Endothelial cell of umbilical vein (primary cell): ENCODE results near the gene RANBP3. TPM values are rescaled to one million over a fixed set of nuclear protein-coding genes. Genes with fewer than 3 reads are reported as not detected.

Experiments used
- BruUV-seq: library from RNA; stranded (reverse); fragments of 400-500 nt; replicated peaks from 2 replicates; lab custom pipeline; 2021; lab: Mats Ljungman, UMichigan
- CTCF ChIA-PET: fragments of 300-600, 350-600 bp; sonication (Branson Sonifier 250); formaldehyde crosslinking; loops from one replicate; lab custom pipeline; 2021; ENCODE audit warnings: antibody characterized with exemption, inconsistent platforms; lab: Charles Lee
- POLR2A ChIA-PET: fragments of 300-600, 350-600 bp; sonication (Branson Sonifier 250); formaldehyde crosslinking; loops from one replicate; lab custom pipeline; 2021; ENCODE audit warnings: antibody characterized with exemption, inconsistent platforms; lab: Charles Lee
- DNase-seq: peaks from one replicate; pipeline ENCODE4 v3.0.0-alpha.2; 2011; ENCODE audit warnings: low read depth, low spot score
- FAIRE-seq: peaks from 2 replicates; lab custom pipeline; 2011; peaks lifted over from hg19 to GRCh38; lab: Jason Lieb, UNC
- H2AFZ ChIP-seq: 2 replicates; pipeline ENCODE4 v1.6.0; 2012; ENCODE audit warnings: low read depth, low read length, control low read depth, inconsistent platforms
- H3K27ac ChIP-seq: 2 replicates; pipeline ENCODE4 v1.5.1; 2011; ENCODE audit warnings: low read depth, mild to moderate bottlenecking, control low read depth, low read length, moderate library complexity; ENCODE audit not compliant: insufficient read depth
- H3K27me3 ChIP-seq, 2 experiments: 2 replicates each; pipeline versions ENCODE4 v1.6.0 to v1.6.1; 2011; ENCODE audit warnings: low read length in 2 of 2, mixed read lengths in 1 of 2; ENCODE audit not compliant: control insufficient read depth in 2 of 2, insufficient read depth in 2 of 2
- H3K36me3 ChIP-seq, 2 experiments: 2 replicates in 1 of 2; 3 replicates in 1 of 2; pipeline ENCODE4 v1.5.1; 2011; ENCODE audit warnings: low read length in 2 of 2, mild to moderate bottlenecking in 1 of 2, moderate library complexity in 1 of 2; ENCODE audit not compliant: control insufficient read depth in 2 of 2, insufficient read depth in 2 of 2; ENCODE audit errors: extremely low read depth in 1 of 2
- H3K4me1 ChIP-seq: 3 replicates; pipeline ENCODE4 v1.5.1; 2011; ENCODE audit warnings: mild to moderate bottlenecking, low read length; ENCODE audit not compliant: control insufficient read depth, insufficient read depth; ENCODE audit errors: extremely low read depth
- H3K4me2 ChIP-seq: 2 replicates; pipeline ENCODE4 v1.6.1; 2011; ENCODE audit warnings: low read length, control low read depth, mixed read lengths; ENCODE audit not compliant: insufficient read depth
- H3K4me3 ChIP-seq, 3 experiments: fragments of 200-600 bp in 1 of 3; sonication (generic), shearing (Covaris generic) in 1 of 3; replicated peaks in 1 of 3; 2 replicates each; pipeline ENCODE4 v1.5.1; 2011 to 2016; ENCODE audit warnings: control low read depth in 3 of 3, low read length in 3 of 3, mild to moderate bottlenecking in 2 of 3, inconsistent platforms in 1 of 3, low read depth in 1 of 3, moderate library complexity in 1 of 3; ENCODE audit not compliant: insufficient read depth in 1 of 3
- H3K79me2 ChIP-seq: 2 replicates; pipeline ENCODE4 v1.6.0; 2012; ENCODE audit warnings: low read length, inconsistent platforms; ENCODE audit not compliant: control insufficient read depth, insufficient read depth
- H3K9ac ChIP-seq: replicated peaks from 2 replicates; pipeline ENCODE3; 2011; ENCODE audit warnings: low read length, control low read depth; ENCODE audit not compliant: insufficient read depth; ENCODE audit errors: extremely low read depth
- H3K9me1 ChIP-seq: replicated peaks from 3 replicates; pipeline ENCODE4 v1.6.0; 2011; ENCODE audit warnings: mild to moderate bottlenecking, low read length; ENCODE audit not compliant: control insufficient read depth, insufficient read depth; ENCODE audit errors: extremely low read depth
- H3K9me3 ChIP-seq: replicated peaks from 2 replicates; pipeline ENCODE4 v1.5.1; 2012; ENCODE audit warnings: low read length, inconsistent platforms; ENCODE audit not compliant: control insufficient read depth, insufficient read depth
- H4K20me1 ChIP-seq: replicated peaks from 2 replicates; pipeline ENCODE3; 2011; ENCODE audit warnings: mild to moderate bottlenecking, low read length; ENCODE audit not compliant: control insufficient read depth, insufficient read depth; ENCODE audit errors: extremely low read depth
- CTCF ChIP-seq, 2 donors: IDR thresholded peaks; 1 replicate in 1 of 2; 2 replicates in 1 of 2; pipeline ENCODE4 v1.5.1; 2011; ENCODE audit warnings: low read length in 2 of 2, mild to moderate bottlenecking in 2 of 2, moderate library complexity in 2 of 2, control low read depth in 1 of 2, inconsistent platforms in 1 of 2, low read depth in 1 of 2; ENCODE audit not compliant: insufficient read depth in 1 of 2; ENCODE audit errors: extremely low read depth in 1 of 2
- EZH2 ChIP-seq: IDR thresholded peaks from 2 replicates; pipeline ENCODE4 v1.6.1; 2012; ENCODE audit warnings: borderline replicate concordance, low read depth, mild to moderate bottlenecking, moderate library complexity, low read length, inconsistent platforms; ENCODE audit not compliant: severe bottlenecking
- FOS ChIP-seq: IDR thresholded peaks from 2 replicates; pipeline ENCODE4 v1.6.1; 2011; ENCODE audit warnings: mild to moderate bottlenecking, low read length, moderate library complexity, borderline replicate concordance; ENCODE audit not compliant: insufficient read depth
- GATA2 ChIP-seq: IDR thresholded peaks from 2 replicates; pipeline ENCODE4 v1.7.0; 2011; ENCODE audit warnings: low read depth, mild to moderate bottlenecking, moderate library complexity, mixed read lengths, low read length; ENCODE audit not compliant: insufficient read length, insufficient read depth
- JUN ChIP-seq: IDR thresholded peaks from 2 replicates; pipeline ENCODE4 v1.6.1; 2011; ENCODE audit warnings: borderline replicate concordance, low read depth; ENCODE audit not compliant: insufficient read length, insufficient read depth
- MAX ChIP-seq: IDR thresholded peaks from 2 replicates; pipeline ENCODE4 v1.6.1; 2011; ENCODE audit not compliant: insufficient read depth, insufficient read length
- MYC ChIP-seq: IDR thresholded peaks from one replicate; pipeline ENCODE4 v1.6.1; 2011; ENCODE audit warnings: mild to moderate bottlenecking, low read depth, low read length
- POLR2A ChIP-seq: IDR thresholded peaks from 2 replicates; pipeline ENCODE4 v1.6.1; 2012; ENCODE audit warnings: low read depth, mild to moderate bottlenecking, control low read depth, low read length
- POLR2AphosphoS5 ChIP-seq: IDR thresholded peaks from 2 replicates; pipeline ENCODE4 v1.6.1; 2012; ENCODE audit warnings: low read depth, mild to moderate bottlenecking, control low read depth, low read length, moderate library complexity; ENCODE audit not compliant: insufficient read depth
- dilution Hi-C: fragments of 300-500 bp; cut with MboI; formaldehyde crosslinking; loops from one replicate; pipeline ENCODE4 v1.15.0; 2019; ENCODE audit warnings: low sequenced_read_pairs; ENCODE audit not compliant: extremely low pct_ligation_motif_present
- intact Hi-C: fragments of 100-400 bp; cut with micrococcal nuclease; formaldehyde crosslinking; loops from one replicate; pipeline ENCODE4 v1.10.0; 2022
- polyA plus RNA-seq, 4 experiments: library from polyadenylated mRNA; depleted of rRNA in 3 of 4; stranded (reverse) in 3 of 4; unstranded in 1 of 4; fragments of >200 nt; gene quantifications; 2 replicates each; pipeline versions ENCODE4 v1.2.1 to v1.2.3, GENCODE V29; 2011 to 2012; ENCODE audit warnings: missing spikeins in 1 of 4
- total RNA-seq: library from RNA; stranded (reverse); gene quantifications from 2 replicates; pipeline ENCODE4 v1.2.3, GENCODE V29; 2021

The RANBP3 gene
- total and polyA plus RNA-seq, 2 donors (not counting 3 experiments of a cell fraction or from before 2014, with no cell fraction given): 72.3 to 85.3 TPM

GRCh38 chr19:5947435-5947834 lies 30.5 kb downstream of the RANBP3 start:
- DNase-seq: no peak
- Histone ChIP-seq H3K9ac (no peak overlapping the region), H3K27me3 (no peaks in the 10 kb centered on the region), H3K9me1 (no peaks in the 10 kb centered on the region), H3K4me2 (no peak overlapping the region), H3K4me1 (peaks cover 15% of the 10 kb centered on the region), H3K79me2 (peaks cover 43% of the 10 kb centered on the region), H3K36me3 (peaks cover 0 to 10% of the 10 kb centered on the region in 2 experiments), H3K9me3 (no peaks in the 10 kb centered on the region), H3K4me3 (no peak overlapping the region), H3K27ac (no peak overlapping the region), H4K20me1 (no peaks in the 10 kb centered on the region), H2AFZ (no peak overlapping the region)
- ChIA-PET CTCF (interaction anchor here (1.1 to 7.2 kb wide), 3 partner anchors 10 to 75 kb away, joined by 3 to 46 read pairs (median 4); no protein-coding TSS in a partner anchor), POLR2A (no interaction called here)
- dilution Hi-C loops (no loop called here), intact Hi-C loops (no loop called here)
- BruUV-seq: no TSS peak
- TF ChIP-seq MYC (no peak), GATA2 (no peak), MAX (no peak), EZH2 (no peak), FOS (no peak), JUN (no peak), POLR2AphosphoS5 (no peak), CTCF (IDR thresholded peaks at IDR 0.05; ENCODE audit: extremely low read depth in 1 of 2, insufficient read depth in 1 of 2, low read depth in 1 of 2, low read length in 2 of 2) (no peak), POLR2A (no peak)
- FAIRE-seq: no peak
